ENCODE data around the gene HBEGF.

Gene HBEGF, protein sequence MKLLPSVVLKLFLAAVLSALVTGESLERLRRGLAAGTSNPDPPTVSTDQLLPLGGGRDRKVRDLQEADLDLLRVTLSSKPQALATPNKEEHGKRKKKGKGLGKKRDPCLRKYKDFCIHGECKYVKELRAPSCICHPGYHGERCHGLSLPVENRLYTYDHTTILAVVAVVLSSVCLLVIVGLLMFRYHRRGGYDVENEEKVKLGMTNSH

DNA sequence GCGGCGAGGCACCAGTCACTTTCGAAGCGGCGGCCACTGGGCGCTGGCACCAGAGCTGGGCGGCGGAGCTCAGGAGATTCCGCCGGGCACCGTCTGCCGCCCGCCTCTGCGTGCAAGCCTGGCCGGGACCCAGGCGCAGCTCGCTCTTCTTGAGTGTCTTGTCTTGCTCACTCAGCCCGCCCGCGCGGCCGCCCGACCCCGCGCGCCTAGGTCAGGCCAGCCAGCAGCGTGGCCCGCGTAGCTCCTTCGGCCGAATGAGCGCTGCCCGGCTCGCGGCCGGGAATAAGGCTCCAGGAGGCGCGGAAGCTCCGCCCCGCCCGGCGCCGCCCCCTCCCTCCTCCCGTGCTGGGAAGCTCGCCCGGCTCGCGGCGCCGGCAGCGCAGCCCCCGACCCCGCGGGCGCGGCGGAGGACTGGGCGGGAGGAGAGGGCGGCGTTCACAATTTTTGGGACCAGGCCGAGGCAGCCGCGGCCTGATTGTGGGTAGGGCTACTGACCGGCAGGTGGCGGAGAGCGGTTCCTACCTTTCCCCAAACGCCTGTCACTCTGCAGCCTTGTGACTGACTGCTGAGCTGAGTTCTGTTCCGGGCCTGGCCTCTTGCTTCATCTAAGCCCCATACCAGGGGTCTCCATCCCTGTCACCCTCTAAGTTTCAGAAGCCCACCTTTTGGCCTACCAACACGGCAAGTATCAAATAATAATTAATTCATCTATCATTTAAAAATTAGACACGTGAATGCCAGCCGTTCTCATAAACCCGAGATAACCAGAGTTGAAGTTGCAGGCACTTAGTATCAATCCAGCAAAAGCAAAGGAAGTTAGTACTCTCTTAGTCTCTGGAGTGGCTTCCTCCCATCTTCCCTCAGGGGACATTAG is at the start of gene HBEGF:
Gene HBEGF, minus strand, starts transcription at position 256 of the 874 bp plus-strand sequence. CDS start 275 bp downstream, outside the sequence.
- H3K27ac ChIP-seq: peak within 1 kb of the TSS; percentile 96
- no peak for DNase-seq (ENCODE audit: low read depth, low spot score)

DNA sequence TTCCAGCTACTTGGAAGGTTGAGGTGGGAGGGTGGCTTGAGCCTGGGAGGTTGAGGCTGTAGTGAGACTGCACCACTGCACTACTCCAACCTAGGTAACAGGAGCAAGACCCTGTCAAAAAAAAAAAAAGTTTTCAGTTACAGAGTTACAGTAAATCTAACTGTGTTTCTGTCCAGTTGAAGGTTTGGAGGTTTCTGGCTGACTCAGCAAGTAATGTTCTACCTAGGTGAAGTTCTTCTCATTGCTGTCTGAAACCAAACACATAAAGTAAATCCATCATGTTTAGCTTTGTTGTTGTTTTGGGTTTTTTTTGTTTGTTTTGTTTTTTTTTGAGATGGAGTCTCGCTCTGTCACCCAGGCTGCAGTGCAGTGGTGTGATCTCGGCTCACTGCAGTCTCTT is 47.3 kb upstream of the HBEGF start:
- H3K27ac ChIP-seq: no peak overlapping the region
- DNase-seq (ENCODE audit: low read depth, low spot score): no peak

DNA sequence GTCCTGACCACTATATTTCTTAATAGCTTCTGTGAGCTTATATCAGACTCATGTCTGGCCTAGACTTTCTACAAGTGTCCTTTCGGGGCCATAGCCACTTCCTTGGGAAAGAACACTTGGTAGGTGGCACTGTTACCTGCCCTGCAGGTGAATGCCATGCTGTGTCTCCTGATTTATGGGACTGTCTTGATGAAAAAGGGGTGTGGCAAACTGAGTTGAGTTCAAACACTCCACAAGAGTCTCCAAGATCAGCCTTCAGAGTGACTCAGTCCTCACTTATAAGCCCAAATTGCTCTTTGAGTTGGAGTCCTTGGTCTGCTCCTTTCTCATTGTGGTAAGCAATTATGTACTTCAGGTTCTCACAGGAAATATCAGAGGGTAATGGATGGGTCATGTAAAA is 45.3 kb upstream of the HBEGF start:
- peak overlapping the region; percentile 34 for H3K27ac ChIP-seq
- DNase-seq (ENCODE audit: low read depth, low spot score): peak; percentile 22

DNA sequence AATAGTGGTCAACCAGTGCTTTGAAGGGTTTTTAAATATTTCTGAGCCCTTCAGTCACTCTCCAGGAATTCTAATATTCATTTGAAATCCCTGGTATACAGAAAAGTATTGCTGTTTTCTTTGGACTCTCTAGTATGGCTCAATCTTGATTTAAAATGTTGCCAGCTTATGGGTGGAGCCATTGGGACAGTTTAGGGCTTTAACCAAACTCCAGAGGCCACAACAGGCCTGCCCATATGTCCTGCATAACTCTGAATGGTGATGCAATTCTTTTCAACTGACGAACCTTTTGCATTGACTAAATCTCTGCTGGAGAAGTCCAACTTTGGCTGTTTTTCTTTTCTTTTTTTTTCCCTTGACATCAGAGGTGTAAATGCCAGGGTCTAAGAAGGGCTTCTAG is 44.9 kb upstream of the HBEGF start:
- no peak for DNase-seq (ENCODE audit: low read depth, low spot score)
- H3K27ac ChIP-seq: peak overlapping the region; percentile 34

DNA sequence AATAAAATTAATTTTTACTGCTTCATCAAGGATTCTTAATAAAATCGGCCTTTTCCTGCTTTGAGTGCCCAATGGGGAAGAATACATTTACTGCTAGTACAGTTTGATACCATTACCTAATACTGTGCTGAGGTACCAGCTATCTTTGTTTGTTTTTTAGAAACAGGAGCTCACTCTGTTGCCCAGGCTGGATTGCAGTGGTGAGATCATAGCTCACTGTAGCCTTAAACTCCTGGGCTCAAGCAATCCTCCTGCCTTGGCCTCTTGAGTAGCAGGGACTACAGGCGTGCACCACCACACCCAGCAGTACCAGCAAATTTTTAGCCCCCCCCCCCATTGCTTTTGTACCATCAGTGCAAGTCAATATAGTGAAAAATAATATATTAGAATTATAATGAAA is 41.6 kb upstream of the HBEGF start:
- H3K27ac ChIP-seq: no peak overlapping the region
- no peak for DNase-seq (ENCODE audit: low read depth, low spot score)

DNA sequence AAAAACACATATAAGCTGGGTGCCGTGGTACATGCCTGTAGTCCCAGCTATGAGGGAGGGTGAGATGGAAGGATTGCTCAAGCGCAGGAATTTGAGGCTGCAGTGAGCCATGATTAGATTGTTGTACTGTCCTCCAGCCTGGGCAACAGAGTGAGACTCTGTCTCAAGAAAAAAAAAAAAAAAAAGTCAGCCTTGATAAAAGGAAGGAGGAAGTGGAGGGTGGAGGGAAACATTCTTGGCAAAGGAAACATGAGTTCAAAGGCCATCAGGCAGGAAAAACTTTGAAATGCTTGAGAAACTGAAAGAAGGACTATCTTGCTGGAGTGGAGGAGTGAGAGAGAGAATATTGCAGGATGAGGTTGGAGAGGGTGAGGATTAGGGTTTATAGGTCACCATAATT is 36.9 kb upstream of the HBEGF start:
- H3K27ac ChIP-seq: no peak overlapping the region
- DNase-seq (ENCODE audit: low read depth, low spot score): no peak

DNA sequence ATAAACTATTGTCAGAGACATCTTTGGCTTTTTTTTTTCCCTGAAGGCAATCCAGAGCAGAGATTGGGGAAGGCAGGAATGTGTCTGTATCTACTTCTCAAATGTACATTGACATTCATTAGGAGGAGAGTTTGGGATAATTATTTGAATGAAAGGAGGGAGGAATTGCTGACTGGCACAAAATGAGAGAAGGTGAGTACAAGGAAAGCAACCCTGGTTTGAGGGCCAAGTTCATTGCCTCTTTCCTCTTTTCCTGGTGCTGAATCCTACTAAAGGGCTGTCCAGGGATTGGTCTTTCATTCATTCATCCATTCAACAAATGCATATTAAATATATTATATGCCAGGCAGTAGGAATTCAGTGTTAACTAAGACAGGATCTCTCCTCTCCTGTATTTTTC is 36.5 kb upstream of the HBEGF start:
- H3K27ac ChIP-seq: no peak overlapping the region
- DNase-seq (ENCODE audit: low read depth, low spot score): no peak

DNA sequence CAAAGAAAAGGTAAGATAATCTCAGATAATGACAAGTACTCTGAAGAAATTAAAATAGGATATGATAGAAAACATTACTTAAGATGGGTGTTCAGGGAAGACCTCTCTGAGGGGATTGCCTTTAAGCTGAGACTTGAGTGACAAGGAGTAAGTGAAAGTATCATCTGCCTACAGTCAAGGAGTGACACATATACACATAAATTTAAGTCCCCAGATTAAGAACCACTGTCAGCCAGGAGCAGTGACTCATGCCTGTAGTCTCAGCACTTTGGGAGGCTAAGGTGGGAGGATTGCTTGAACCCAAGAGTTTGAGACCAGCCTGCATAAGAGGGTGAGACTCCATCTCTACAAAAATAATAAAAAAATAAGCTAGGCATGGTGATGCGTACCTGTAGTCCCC is 35.6 kb upstream of the HBEGF start:
- DNase-seq (ENCODE audit: low read depth, low spot score): no peak

DNA sequence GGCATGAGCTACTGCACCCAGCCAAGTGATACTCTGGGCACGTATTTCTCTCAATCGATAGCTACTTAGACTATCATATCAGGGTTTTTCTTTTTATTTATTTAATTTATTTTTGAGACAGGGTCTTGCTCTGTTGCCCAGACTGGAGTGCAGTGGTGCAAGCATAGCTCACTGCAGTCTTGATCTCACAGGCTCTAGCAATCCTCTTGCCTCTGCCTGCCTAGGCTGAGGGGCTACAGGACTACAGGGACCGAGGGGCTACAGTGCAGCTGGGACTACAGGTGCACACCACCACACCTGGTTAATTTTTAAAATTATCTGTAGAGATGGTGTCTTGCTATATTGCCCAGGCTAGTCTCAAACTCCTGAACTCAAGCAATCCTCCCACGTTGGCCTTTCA is 34.9 kb upstream of the HBEGF start:
- no peak for DNase-seq (ENCODE audit: low read depth, low spot score)
- no peak overlapping the region for H3K27ac ChIP-seq

More for the DNA sequence above, 35.6 kb upstream of the HBEGF start:
- H3K27ac ChIP-seq: no peak overlapping the region

DNA sequence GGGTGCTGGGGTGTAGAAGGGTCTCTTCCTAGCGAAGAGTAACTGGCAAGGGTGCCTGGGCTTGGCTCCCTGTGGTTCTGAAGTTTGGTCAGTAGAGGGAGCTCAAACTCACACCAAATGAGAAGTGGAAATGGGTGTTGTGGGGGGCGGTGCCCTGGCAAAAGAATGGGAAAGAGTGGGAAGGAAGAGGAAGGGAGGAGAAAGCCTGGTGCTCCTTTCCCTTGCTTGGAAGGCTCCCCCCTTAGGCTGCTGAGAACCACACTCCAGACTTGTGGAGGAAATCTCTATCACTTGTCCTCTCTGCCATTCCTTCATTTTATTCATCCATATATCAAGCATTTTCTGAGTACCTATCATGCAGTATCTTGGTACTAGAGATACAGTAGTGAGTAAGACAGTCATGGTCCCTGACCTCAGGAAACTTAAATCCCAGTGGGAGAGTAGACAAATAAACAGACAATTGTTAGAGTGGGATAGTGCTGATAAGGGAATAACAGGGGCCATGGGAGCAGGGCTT is 26.6 kb upstream of the HBEGF start:
- DNase-seq (ENCODE audit: low read depth, low spot score): no peak
- no peak overlapping the region for H3K27ac ChIP-seq

DNA sequence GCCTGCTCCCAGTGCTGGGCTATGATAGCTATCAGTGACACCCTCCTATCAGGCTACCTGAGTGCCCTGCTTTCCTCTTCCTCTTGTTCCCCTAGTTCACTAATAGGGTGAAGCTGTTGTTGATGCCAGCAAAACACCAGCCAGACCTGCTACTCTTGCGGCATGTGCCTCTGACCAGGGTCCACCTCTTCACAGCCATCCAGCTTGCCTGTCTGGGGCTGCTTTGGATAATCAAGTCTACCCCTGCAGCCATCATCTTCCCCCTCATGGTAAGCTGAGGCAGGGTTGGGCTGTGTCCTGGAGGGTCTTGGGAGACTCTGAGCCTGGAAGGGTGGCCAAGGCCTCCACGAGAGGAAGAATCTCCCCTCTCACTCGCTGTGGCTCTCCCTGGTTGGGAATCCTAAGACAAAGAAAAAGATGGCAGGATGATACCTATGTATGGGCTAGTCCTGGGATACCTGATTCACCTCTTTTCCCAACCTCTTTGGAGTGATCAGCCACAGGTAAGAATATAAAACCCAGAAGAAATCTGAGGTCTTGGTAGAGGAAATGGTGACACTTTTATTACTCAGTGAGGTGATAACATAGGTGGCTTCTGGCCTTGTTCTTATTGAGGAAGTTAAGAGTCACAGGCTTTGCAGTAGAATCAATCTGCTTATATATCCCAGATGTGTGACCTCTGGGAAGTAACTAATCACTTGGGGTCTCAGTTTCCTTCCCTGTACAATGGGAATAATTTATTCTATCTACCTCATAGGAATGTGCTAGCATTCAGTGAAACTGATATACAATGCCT is 25.2 kb upstream of the HBEGF start:
- H3K27ac ChIP-seq: no peak overlapping the region
- no peak for DNase-seq (ENCODE audit: low read depth, low spot score)

DNA sequence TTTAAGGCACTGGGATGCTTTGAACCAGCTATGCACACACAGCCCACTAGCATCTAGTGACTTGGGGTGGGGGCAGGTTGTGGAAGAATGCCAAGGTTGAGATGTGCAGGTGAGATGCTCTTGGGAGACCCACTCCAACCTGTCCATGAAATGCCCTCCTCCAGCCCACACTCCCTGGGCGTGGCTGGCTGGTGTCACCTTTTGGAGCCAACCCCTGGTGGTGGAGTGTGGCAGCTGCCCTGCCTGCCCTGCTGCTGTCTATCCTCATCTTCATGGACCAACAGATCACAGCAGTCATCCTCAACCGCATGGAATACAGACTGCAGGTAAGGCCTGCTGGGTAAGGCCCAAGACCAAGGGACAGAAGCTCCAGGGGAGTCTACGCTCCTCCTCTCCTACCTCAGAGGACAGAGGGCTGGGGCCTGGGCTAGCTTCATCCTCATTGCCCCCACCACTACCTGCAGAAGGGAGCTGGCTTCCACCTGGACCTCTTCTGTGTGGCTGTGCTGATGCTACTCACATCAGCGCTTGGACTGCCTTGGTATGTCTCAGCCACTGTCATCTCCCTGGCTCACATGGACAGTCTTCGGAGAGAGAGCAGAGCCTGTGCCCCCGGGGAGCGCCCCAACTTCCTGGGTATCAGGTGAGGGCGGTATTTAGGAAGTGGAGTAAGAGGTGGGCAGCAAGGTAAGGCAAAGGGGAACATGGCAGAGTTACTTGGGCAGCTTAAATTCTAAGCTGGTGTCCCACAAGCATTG is 21.0 kb upstream of the HBEGF start:
- no peak for DNase-seq (ENCODE audit: low read depth, low spot score)
- H3K27ac ChIP-seq: no peak overlapping the region

DNA sequence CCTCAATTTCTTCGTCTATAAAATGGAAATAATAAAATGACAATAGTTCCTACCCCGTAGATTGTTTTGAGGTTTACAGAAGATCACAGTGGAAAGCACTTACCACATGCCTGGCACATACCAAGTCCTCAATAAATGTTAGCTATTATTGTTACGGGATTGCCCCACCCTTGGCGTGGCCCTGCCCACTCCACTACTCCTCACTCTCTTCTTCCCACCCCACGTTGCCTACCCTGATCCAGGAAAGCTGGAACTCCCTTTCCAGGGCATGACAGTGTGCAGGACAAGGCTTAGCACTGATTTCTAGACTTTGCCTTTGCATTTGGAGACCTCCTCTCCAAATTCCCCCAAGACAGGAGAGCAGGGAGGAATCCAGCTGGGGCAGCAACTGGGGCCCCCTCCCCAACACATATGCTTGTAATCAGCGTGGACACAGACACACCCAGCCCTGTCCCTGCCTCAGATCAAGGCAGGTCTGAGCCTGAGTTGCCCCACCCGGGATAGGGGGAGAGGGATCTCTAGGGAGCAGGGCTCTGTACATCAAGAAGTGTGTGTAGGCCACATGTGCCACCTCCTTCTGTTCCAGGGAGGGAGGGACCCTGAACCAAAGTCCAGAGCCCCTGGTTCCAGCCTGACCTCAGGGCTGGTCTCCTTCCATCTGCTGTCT is 20.3 kb upstream of the HBEGF start:
- H3K27ac ChIP-seq: no peak overlapping the region
- no peak for DNase-seq (ENCODE audit: low read depth, low spot score)

DNA sequence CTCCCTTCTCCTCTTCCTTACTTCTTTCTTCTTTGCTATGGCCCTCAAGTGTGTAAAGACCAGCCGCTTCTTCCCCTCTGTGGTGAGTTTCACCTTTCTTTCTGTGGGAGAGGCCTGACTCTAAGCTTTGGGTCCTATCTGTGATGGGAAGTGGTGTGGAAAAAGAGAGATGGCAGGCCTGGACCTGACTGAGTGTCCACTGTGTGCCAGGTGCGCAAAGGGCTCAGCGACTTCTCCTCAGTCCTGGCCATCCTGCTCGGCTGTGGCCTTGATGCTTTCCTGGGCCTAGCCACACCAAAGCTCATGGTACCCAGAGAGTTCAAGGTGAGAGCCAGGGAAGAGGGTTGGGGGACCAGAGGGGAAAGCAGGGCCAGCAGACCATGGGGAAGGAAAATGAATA is 19.5 kb upstream of the HBEGF start:
- H3K27ac ChIP-seq: no peak overlapping the region
- no peak for DNase-seq (ENCODE audit: low read depth, low spot score)

DNA sequence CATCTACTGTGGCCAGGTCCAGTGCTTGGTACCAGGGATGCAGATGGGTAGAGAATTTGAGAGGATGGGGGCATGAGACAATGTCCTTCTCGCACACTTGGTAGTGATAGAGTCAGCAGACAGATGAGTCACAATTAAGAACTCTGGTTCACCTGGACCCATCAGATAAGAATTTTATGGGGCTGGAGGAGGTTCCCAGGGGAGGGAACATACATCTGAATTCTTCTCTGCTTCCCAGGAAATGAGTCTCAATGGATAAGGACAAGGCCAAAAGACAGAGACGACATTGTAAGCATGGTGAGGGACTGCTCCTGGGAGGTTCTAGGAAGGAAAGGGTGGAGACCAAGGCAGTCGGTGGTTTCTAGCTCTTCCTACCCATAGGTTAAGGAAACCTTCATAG is 18.9 kb upstream of the HBEGF start:
- no peak for DNase-seq (ENCODE audit: low read depth, low spot score)
- no peak overlapping the region for H3K27ac ChIP-seq

DNA sequence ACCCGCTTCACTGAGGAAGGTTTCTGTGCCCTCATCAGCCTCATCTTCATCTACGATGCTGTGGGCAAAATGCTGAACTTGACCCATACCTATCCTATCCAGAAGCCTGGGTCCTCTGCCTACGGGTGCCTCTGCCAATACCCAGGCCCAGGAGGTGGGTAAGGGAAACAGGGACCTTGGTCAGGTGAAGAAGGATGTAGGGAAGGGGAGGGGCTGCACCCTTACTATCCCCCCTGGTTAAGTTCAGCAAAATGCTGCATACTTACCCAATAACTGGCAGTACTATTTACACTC is 18.0 kb upstream of the HBEGF start:
- no peak overlapping the region for H3K27ac ChIP-seq
- no peak for DNase-seq (ENCODE audit: low read depth, low spot score)

DNA sequence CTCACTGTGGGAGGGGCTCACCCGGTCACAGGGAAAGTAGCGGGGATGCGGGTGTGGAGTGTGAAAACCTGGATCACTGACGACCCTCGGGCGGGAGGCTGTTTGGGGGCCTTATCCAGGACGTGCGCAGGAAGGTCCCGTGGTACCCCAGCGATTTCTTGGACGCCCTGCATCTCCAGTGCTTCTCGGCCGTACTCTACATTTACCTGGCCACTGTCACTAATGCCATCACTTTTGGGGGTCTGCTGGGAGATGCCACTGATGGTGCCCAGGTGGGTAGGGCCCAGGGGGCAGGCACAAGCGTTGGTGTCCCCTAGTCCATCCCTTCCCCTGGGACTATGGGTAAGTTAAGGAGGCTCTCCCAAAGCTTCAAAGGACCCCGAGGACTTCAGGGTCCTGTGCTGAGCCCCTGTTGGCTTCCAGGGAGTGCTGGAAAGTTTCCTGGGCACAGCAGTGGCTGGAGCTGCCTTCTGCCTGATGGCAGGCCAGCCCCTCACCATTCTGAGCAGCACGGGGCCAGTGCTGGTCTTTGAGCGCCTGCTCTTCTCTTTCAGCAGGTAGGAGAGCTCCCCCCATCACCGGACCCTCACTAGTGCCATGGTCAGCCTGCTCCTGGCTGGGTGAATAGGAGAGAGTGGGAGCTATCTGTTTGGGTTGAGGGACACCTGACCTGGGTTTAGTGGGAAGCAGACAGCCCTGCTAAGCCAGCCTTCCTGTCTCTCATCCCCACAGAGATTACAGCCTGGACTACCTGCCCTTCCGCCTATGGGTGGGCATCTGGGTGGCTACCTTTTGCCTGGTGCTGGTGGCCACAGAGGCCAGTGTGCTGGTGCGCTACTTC is 17.4 kb upstream of the HBEGF start:
- no peak overlapping the region for H3K27ac ChIP-seq
- no peak for DNase-seq (ENCODE audit: low read depth, low spot score)

DNA sequence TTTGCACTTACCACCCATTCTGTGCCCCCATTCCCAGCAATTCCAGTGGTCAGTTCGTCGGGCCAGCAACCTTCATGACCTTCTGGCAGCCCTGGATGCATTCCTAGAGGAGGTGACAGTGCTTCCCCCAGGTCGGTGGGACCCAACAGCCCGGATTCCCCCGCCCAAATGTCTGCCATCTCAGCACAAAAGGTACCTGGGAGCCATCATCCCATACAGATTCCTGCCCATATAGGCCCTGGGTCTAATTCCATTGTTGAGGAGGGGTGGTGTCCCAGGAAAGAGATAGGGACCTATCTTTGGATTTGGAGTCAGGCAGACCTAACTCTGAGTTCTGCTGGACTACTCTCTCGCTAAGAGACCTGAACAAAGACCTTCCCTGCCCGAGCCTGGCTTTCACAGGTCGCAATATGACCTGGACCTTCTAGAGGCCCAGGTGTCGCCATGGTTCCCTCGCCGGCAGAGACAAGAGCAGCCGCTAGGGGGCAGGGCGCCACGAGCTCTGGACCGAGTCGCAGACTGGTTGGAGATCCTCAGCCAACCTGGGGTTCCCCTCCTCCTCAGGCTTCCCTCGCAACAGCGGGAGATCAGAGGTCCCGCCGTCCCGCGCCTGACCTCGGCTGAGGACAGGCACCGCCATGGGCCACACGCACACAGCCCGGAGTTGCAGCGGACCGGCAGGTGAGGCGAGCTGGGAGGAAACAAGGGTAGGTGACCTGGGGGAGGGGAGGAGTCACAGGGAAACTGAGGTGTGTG is 16.6 kb upstream of the HBEGF start:
- H3K27ac ChIP-seq: no peak overlapping the region
- no peak for DNase-seq (ENCODE audit: low read depth, low spot score)

All from epithelial cell of prostate (primary cell).